SK-MEL-5 (cell line): ENCODE results near the gene SFRP4. TPM values are rescaled to one million over a fixed set of nuclear protein-coding genes. Genes with fewer than 3 reads are reported as not detected.
"Not testable (repeated sequence)": the region's sequence is repeated elsewhere in the genome, so short reads cannot be mapped to it uniquely, and the experiment has no call there.

Experiments
- DNase-seq: peaks from one replicate; pipeline ENCODE4 v3.0.0-alpha.2; 2016; ENCODE audit warnings: low read depth, low spot score
- in situ Hi-C: cut with HindIII; loops from 2 replicates; pipeline ENCODE4 v1.10.0; 2016; ENCODE audit warnings: low sequenced_read_pairs, high pct_unique_total_duplicates, low pct_unique_long_range_greater_than_20kb
- polyA plus RNA-seq, 2 experiments: library from polyadenylated mRNA; depleted of rRNA; stranded (reverse); fragments of >200 nt; gene quantifications; 2 replicates each; pipeline ENCODE4 v1.2.3, GENCODE V29; 2015
- total RNA-seq: library from RNA; depleted of rRNA; stranded (reverse); fragments of >200 nt; shearing (Covaris generic); gene quantifications from 2 replicates; pipeline ENCODE4 v1.2.3, GENCODE V29; 2014; rRNA removed

The SFRP4 gene
- total RNA-seq = not detected in 2 replicates
- not detected in 2 replicates for polyA plus RNA-seq (2015; cell fraction: cytosol; rRNA removed)
- not detected in 2 replicates for polyA plus RNA-seq (2015; cell fraction: nucleus; rRNA removed)

DNA sequence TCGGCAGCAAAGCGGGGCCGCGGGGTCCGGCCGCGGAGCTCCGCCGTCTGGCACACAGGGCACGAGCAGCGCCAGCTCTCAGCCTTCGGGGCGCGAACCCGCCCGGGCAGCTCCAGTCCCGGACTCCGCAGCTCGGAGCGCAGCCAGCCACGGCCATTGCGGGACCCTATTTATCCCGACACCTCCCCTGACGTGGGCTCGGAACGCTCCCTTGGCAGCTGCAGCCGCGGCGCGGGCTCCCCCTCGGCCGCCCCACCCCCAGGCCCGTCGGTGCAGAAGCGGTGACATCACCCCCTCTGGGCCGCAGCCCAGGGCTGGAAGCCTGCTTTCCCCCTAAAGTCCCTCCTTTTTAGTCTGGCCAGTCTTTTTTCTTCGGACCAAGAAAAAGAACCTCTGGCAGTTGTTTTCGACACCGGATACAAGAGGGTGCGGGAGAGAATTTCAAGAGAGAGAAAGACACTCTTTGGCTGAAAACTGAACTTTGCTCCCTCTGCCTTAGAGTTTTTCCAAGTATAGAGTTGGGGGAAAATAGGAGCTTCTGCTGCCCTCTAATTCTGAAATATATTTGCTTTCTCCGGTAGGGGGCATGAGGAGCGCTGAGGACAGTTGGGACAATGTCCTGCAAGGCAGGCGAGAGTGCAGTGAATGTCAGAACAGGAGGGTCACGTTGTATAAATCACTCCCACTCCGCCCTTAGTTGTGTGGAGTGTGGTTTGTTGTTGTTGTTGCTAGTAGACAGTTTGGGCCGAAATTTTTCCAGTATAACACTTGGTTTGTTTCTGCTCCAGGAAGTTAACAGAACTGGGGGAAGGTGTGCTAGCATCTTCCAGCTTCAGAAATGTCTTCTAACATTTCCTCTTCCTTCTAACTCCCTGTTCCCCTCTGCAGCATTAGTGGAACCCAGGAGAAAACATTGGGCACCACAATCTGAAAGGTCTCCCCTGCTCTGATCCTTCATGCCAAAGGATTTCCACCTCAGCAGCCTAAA lies at the start of gene SFRP4:
Gene SFRP4, minus strand, starts transcription at position 145 of the 988 bp plus-strand sequence. CDS start 280 bp downstream, outside the sequence.
- in situ Hi-C loops = no loop called here
- peak; percentile 84 for DNase-seq

- DNase-seq = no peak
- in situ Hi-C loops = no loop called here
Observed at GRCh38 chr7:37964196-37964595, 47.6 kb upstream of the SFRP4 start.

DNA sequence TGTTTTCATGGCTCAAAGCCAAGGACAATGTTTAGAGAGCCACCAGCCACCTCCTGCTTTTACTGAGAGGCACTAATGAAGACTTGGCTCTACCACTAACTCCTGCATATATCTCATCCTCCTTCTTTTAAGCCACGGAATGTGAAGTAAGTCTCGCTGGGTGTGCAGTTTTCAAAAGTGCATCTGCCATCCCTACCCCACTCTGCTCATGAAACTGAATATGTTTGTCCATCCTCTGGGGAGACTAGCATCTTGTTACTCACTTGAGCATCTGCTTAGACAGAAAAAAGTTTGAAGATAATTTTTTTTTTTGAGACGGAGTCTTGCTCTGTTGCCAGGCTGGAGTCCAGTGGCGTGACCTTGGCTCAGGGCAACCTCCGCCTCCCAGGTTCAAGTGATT lies 44.6 kb upstream of the SFRP4 start:
- no peak for DNase-seq
- in situ Hi-C loops = no loop called here

- in situ Hi-C loops = no loop called here
- no peak for DNase-seq
Observed at GRCh38 chr7:37960483-37960882, 43.9 kb upstream of the SFRP4 start.

DNA sequence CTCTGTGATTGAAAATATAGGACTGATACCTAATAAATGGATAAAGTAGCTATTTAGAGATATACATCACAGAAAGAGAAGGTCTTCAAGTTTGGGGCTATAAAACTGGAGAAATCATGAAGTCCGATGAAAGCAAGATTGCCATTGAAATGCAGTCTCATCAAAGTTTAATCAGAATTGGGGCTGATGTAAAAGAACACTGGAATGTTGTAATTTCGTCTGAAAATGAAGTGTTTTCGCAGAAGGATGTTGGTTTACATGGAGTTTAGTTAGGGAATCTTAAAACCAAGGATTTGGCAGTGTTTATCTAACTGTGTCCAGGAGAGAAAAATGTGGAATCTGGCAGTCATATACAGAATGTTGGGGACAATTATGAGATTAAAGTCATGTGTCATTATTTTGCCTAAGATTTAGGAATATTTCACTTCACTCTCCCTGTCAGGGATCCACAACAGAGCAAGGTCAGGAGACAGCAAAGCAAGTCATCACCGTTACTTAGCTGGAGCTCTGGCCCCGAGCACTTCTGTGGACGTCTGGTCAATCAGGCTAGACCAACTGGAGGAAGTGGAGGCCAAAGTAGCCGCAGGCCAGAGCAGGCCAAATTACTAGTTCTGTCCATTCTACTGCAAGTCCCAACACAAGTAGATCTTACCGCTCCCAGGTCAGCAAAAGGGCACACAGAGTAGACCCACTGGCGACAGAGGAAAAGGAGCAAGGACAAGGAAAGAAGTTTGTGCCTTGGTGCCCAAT lies 40.8 kb upstream of the SFRP4 start:
- DNase-seq = no peak
- in situ Hi-C loops = no loop called here

DNA sequence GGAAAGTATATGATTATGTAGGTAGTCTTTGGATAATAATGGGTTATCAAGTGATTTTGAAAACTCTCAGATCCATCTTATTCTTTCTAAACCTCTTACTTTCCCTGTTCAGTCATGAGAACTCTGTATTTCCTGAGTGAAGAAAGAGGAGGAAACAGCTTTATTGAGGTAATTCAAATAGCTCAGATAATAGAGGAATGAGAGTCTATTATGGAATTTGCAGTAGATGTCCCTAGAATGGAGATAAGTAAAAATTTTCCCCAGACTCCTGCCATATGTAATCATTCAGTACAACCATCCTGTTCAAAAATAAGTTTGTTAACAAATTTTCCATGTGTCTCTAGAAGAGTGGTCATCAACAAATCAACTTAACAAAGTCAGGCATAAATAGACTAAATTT lies 40.2 kb upstream of the SFRP4 start:
- in situ Hi-C loops = no loop called here

GRCh38 chr7:37954217-37954616 lies 37.6 kb upstream of the SFRP4 start:
- DNase-seq, in situ Hi-C loops: not testable (repeated sequence)

More for the DNA sequence above, 40.2 kb upstream of the SFRP4 start:
- DNase-seq = no peak

DNA sequence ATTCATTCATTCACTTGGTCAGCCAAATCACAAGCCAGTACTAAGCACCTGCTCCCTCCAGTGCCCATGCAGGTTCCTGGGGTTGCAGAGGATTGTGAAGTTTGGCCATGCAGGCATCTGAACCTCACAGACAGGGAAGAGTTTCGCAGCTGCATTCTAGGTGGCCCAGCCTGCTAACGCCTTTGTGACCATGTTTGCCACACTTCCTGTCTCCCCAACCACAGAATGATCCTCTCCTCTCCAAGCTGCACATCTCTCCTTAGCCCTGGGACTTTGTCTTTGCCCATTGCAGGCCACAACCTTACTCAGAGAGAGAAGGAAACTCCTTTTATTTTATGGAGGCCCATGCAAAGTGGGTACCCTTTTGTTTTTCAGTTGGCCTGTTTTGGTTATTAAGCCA lies 35.6 kb upstream of the SFRP4 start:
- no peak for DNase-seq
- in situ Hi-C loops = no loop called here

DNA sequence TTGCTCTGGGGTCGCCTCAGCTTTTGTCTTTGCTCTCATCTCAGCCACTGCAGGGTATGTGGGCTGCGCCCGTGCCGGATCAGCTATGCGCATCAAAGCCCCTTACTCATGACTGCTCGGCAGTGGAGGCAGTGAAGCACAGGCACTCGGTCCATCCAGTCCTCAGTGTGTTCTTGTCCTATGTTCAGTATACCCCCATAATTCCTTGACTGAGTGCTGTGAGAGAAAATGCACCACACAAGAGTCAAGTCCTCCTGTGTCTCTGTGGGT lies 31.3 kb upstream of the SFRP4 start:
- no peak for DNase-seq
- in situ Hi-C loops = no loop called here

DNA sequence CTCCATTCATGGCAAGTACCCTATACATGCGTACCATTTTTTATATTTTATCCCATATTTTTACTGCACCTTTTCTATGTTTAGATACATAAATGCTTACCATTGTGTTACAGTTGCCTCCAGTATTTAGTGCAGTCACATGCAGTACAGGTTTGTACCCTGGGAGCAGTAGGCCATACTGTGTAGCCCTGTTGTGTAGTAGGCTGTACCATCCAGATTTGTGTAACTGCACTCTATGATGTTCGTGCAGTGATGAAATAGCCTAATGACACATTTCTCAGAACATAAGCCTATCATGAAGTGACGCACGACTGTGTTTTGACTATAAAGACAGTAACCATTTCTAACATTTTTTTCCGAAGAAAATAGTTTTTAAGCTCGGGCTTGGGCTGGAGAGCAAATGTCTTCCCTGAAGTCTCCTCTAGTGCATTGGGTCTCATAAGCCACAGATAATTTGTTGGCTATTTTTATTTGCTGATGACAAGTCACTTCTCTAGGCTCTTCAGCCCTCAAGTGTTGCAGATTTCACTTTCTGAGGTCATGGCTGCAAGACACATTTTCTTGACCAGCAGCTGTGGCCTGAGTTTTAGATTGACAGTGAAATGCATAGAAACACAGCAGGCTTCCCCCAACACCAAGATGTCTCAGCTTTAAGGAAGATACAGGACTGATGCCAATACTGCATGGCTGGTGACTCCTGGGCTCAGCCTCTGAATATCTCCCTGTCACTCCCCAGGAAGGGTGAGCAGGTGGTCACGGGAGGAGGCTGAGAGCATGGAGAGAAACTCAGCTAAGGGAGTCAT lies 30.7 kb upstream of the SFRP4 start:
- no peak for DNase-seq
- in situ Hi-C loops = no loop called here

DNA sequence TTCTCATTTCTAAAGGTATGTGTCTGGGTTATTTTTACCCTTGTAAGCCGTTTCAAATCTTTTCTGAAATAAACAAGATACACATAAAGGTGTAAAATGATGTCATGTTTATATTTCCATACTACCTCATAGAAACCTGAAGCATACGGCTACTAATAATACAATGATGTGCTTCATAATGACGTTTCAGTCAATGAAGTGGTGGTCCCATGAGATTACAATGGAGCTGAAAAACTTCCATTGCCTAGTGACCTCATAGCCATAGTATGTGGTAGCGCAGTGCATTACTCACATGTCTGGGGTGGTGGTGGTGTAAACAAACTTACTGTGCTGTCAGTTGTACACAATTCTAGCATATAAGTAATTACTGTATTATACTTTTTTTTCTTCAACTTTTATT lies 28.7 kb upstream of the SFRP4 start:
- no peak for DNase-seq
- in situ Hi-C loops = no loop called here

DNA sequence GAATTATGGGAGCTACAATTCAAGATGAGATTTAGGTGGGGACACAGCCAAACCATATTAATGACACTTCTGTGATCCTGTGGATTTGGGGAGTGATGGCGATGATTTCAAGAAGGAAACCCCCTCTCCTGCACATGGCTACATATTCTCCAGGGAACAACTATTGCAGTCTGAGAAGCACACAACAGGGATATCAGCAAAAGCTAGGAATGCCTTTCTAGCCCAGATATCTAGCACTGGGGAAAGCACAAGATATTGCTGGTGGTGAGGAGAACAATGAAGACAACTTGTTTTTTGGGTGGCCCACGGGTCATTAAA lies 28.1 kb upstream of the SFRP4 start:
- DNase-seq = peak; percentile 19
- in situ Hi-C loops = no loop called here

DNA sequence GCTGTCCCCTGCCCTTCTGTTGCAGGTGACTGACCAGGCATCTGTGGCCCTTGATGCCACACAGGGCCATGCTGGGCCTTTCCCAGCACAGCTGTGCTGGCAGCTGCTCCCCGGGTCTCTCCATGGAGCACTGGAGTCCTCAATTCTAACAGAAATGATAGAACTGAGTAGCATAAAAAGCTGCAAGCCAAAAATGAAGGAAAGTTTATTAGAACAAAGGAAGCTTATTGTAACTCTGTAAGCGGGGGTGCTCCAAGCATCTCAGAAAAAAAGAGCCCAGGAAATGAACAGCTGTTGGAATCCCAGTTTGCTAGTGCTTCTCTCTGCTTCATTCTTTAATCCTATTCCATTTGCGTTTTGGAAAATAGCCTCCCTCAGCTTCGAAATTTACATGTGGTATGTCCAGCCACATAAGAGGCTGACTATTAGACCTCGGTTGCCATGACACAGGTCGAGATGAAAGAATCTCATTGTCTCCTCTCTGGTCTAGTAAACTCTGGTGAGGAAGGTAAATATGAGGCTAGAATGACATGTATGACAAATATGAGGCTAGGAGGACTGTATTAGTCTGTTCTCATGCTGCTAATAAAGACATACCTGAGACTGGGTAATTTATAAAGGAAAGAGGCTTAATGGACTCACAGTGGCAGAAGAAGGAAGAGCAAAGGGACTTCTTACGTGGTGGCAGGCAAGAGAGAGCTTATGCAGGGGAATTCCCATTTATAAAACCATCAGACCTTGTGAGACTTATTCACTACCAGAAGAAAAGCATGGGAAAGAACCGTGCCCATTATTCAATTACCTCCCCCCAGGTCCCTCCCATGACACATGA lies 27.5 kb upstream of the SFRP4 start:
- DNase-seq = peak; percentile 53
- in situ Hi-C loops = no loop called here

GRCh38 chr7:37942934-37943610 lies 26.5 kb upstream of the SFRP4 start:
- in situ Hi-C loops = no loop called here
- DNase-seq = no peak

DNA sequence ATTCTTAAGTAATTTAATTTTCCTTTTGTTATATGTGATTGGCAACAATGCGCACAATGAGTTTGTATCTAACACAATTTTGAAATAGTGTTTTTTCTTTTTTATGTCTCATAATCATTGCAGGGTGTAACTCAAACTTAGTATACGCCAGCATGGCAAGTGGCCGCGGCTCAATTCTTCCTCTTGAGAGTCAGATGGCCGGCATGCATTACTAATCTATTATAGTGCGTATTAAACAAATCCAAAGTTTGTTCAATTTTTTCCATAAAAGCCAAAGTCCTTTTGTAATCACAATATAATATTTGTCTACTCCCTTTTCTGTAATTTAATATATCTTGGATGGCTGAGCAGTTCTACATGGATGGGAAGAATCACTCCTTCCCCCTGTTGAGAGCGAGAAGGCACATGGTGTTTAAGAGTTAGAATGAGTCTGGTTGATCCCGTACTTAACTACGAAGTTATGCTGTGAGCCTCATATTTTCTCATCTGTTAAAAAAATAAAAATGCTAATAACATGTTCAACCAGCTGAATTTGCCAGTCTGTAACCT lies 16.5 kb upstream of the SFRP4 start:
- no peak for DNase-seq
- in situ Hi-C loops = no loop called here

DNA sequence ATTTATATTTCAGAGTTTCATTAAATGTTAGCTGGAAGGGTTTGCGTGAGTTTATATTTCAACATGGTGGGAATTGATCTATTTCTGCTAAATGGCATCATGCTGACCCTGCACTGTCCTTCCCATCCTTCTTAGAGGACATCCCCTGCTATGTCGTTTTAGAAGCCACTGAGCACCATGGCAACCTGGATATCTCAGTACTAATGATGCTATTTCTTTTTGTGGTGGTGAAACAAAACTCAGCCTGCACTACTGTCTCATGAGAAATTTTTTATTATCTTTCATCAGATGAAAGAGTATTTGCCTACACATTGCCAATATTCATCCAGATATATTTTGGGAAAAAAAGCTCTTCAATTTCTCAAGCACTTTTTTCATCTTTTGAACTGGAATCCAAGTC lies 15.9 kb upstream of the SFRP4 start:
- in situ Hi-C loops = no loop called here
- DNase-seq = no peak
